SJCRH30 (cell line): ENCODE measurements around the gene AQP1. TPM values are rescaled to one million over a fixed set of nuclear protein-coding genes. Genes with fewer than 3 reads are reported as not detected.

ENCODE experiments used
- DNase-seq, 2 experiments: peaks; one replicate each; pipeline ENCODE4 v3.0.0-alpha.2; 2015 to 2020
- H3K27ac ChIP-seq: fragments of 250-450 bp; sonication (Bioruptor Pico); 2 replicates; pipeline ENCODE4 v1.5.1; 2020; ENCODE audit warnings: mild to moderate bottlenecking, moderate library complexity
- H3K27me3 ChIP-seq: fragments of 250-450 bp; sonication (Bioruptor Pico); 2 replicates; pipeline ENCODE4 v1.5.1; 2020; ENCODE audit warnings: mild to moderate bottlenecking, moderate library complexity
- H3K36me3 ChIP-seq: fragments of 250-450 bp; sonication (Bioruptor Pico); 2 replicates; pipeline ENCODE4 v1.5.1; 2020; ENCODE audit warnings: mild to moderate bottlenecking, moderate library complexity
- H3K4me1 ChIP-seq: fragments of 250-450 bp; sonication (Bioruptor Pico); 2 replicates; pipeline ENCODE4 v1.5.1; 2020; ENCODE audit warnings: mild to moderate bottlenecking, moderate library complexity
- H3K4me3 ChIP-seq: fragments of 250-450 bp; sonication (Bioruptor Pico); 2 replicates; pipeline ENCODE4 v1.5.1; 2020; ENCODE audit warnings: mild to moderate bottlenecking, moderate library complexity
- H3K9me3 ChIP-seq: fragments of 250-450 bp; sonication (Bioruptor Pico); replicated peaks from 2 replicates; pipeline ENCODE4 v1.5.1; 2020; ENCODE audit warnings: mild to moderate bottlenecking, moderate library complexity
- total RNA-seq: library from RNA; depleted of rRNA; stranded (reverse); fragments of >200 nt; shearing (Covaris generic); gene quantifications from 2 replicates; pipeline ENCODE4 v1.2.3, GENCODE V29; 2014

AQP1 gene
- total RNA-seq, 1 experiment from 2014 or later, result 31.4 TPM

- no peak for DNase-seq
- no peaks in the 10 kb centered on the region for H3K9me3 ChIP-seq
- no peaks in the 10 kb centered on the region for H3K4me1 ChIP-seq
- no peak overlapping the region for H3K27ac ChIP-seq
- H3K36me3 ChIP-seq, result no peaks in the 10 kb centered on the region
- H3K27me3 ChIP-seq, result peaks cover 22% of the 10 kb centered on the region
- H3K4me3 ChIP-seq, result no peak overlapping the region
These were observed 34.5 kb upstream of the AQP1 start for GRCh38 chr7:30877015-30877769.

- Histone ChIP-seq H3K9me3 (no peaks in the 10 kb centered on the region), H3K27me3 (peaks cover 26% of the 10 kb centered on the region), H3K36me3 (no peaks in the 10 kb centered on the region), H3K4me1 (no peaks in the 10 kb centered on the region), H3K27ac (no peak overlapping the region), H3K4me3 (no peak overlapping the region)
- DNase-seq, result no peak
These were observed 33.7 kb upstream of the AQP1 start for GRCh38 chr7:30877993-30878392.

- no peak overlapping the region for H3K27ac ChIP-seq
- no peak overlapping the region for H3K4me3 ChIP-seq
- no peaks in the 10 kb centered on the region for H3K9me3 ChIP-seq
These were observed 32.2 kb upstream of the AQP1 start for GRCh38 chr7:30879139-30880124.

GRCh38 chr7:30880125-30880720 is 31.4 kb upstream of the AQP1 start:
- no peak for DNase-seq
- Histone ChIP-seq H3K27ac (no peak overlapping the region), H3K4me1 (no peaks in the 10 kb centered on the region), H3K27me3 (peaks cover 36% of the 10 kb centered on the region), H3K9me3 (no peaks in the 10 kb centered on the region), H3K36me3 (no peaks in the 10 kb centered on the region), H3K4me3 (no peak overlapping the region)

More at GRCh38 chr7:30879139-30880124, 32.2 kb upstream of the AQP1 start:
- Histone ChIP-seq H3K4me1 (no peaks in the 10 kb centered on the region), H3K36me3 (no peaks in the 10 kb centered on the region), H3K27me3 (peaks cover 34% of the 10 kb centered on the region)
- no peak for DNase-seq

GRCh38 chr7:30880941-30881340 is 30.7 kb upstream of the AQP1 start:
- no peaks in the 10 kb centered on the region for H3K36me3 ChIP-seq
- H3K4me3 ChIP-seq, result no peak overlapping the region
- no peak for DNase-seq
- peaks cover 37% of the 10 kb centered on the region for H3K27me3 ChIP-seq
- no peaks in the 10 kb centered on the region for H3K4me1 ChIP-seq
- H3K27ac ChIP-seq, result no peak overlapping the region
- no peaks in the 10 kb centered on the region for H3K9me3 ChIP-seq

GRCh38 chr7:30881448-30881847 is 30.2 kb upstream of the AQP1 start:
- no peaks in the 10 kb centered on the region for H3K9me3 ChIP-seq
- no peaks in the 10 kb centered on the region for H3K4me1 ChIP-seq
- no peaks in the 10 kb centered on the region for H3K36me3 ChIP-seq
- peaks cover 40% of the 10 kb centered on the region for H3K27me3 ChIP-seq
- H3K4me3 ChIP-seq, result no peak overlapping the region
- DNase-seq, result no peak
- H3K27ac ChIP-seq, result no peak overlapping the region

- Histone ChIP-seq H3K27ac (no peak overlapping the region), H3K9me3 (no peaks in the 10 kb centered on the region), H3K36me3 (no peaks in the 10 kb centered on the region), H3K27me3 (peaks cover 43% of the 10 kb centered on the region), H3K4me3 (no peak overlapping the region), H3K4me1 (no peaks in the 10 kb centered on the region)
- no peak for DNase-seq
These were observed 26.8 kb upstream of the AQP1 start for GRCh38 chr7:30884881-30885280.

- no peak for DNase-seq
- peaks cover 38% of the 10 kb centered on the region for H3K27me3 ChIP-seq
- H3K4me1 ChIP-seq, result no peaks in the 10 kb centered on the region
- H3K36me3 ChIP-seq, result no peaks in the 10 kb centered on the region
- no peak overlapping the region for H3K4me3 ChIP-seq
- H3K9me3 ChIP-seq, result no peaks in the 10 kb centered on the region
- no peak overlapping the region for H3K27ac ChIP-seq
These were observed 25.0 kb upstream of the AQP1 start for GRCh38 chr7:30886608-30887011.

GRCh38 chr7:30887464-30887872 is 24.2 kb upstream of the AQP1 start:
- H3K4me1 ChIP-seq, result no peaks in the 10 kb centered on the region
- no peak overlapping the region for H3K27ac ChIP-seq
- peaks cover 42% of the 10 kb centered on the region for H3K27me3 ChIP-seq
- no peak overlapping the region for H3K4me3 ChIP-seq
- no peaks in the 10 kb centered on the region for H3K9me3 ChIP-seq
- no peaks in the 10 kb centered on the region for H3K36me3 ChIP-seq
- DNase-seq, result no peak

GRCh38 chr7:30888747-30889146 is 22.9 kb upstream of the AQP1 start:
- Histone ChIP-seq H3K9me3 (no peaks in the 10 kb centered on the region), H3K4me3 (no peak overlapping the region), H3K36me3 (no peaks in the 10 kb centered on the region), H3K27ac (no peak overlapping the region), H3K4me1 (no peaks in the 10 kb centered on the region), H3K27me3 (peaks cover 42% of the 10 kb centered on the region)
- peak in 1 of 2 experiments; percentile 31 for DNase-seq

- no peaks in the 10 kb centered on the region for H3K36me3 ChIP-seq
- H3K4me1 ChIP-seq, result no peaks in the 10 kb centered on the region
- peaks cover 38% of the 10 kb centered on the region for H3K27me3 ChIP-seq
- no peak overlapping the region for H3K27ac ChIP-seq
- no peak for DNase-seq
- H3K4me3 ChIP-seq, result no peak overlapping the region
- H3K9me3 ChIP-seq, result no peaks in the 10 kb centered on the region
These were observed 21.4 kb upstream of the AQP1 start for GRCh38 chr7:30890226-30890625.

GRCh38 chr7:30893357-30893756 is 18.3 kb upstream of the AQP1 start:
- Histone ChIP-seq H3K4me3 (no peak overlapping the region), H3K36me3 (no peaks in the 10 kb centered on the region), H3K27ac (no peak overlapping the region), H3K9me3 (no peaks in the 10 kb centered on the region), H3K4me1 (no peaks in the 10 kb centered on the region), H3K27me3 (peaks cover 39% of the 10 kb centered on the region)
- no peak for DNase-seq

GRCh38 chr7:30894009-30894408 is 17.6 kb upstream of the AQP1 start:
- Histone ChIP-seq H3K4me1 (no peaks in the 10 kb centered on the region), H3K27me3 (peaks cover 40% of the 10 kb centered on the region), H3K9me3 (no peaks in the 10 kb centered on the region), H3K36me3 (no peaks in the 10 kb centered on the region), H3K4me3 (no peak overlapping the region), H3K27ac (no peak overlapping the region)
- no peak for DNase-seq

- Histone ChIP-seq H3K4me3 (no peak overlapping the region), H3K9me3 (no peaks in the 10 kb centered on the region), H3K36me3 (no peaks in the 10 kb centered on the region), H3K4me1 (no peaks in the 10 kb centered on the region), H3K27me3 (peaks cover 42% of the 10 kb centered on the region), H3K27ac (no peak overlapping the region)
- peak in 1 of 2 experiments; percentile 26 for DNase-seq
These were observed 16.6 kb upstream of the AQP1 start for GRCh38 chr7:30894866-30895605.
